HepG2 (cell line): ENCODE results near the gene WNT7B. TPM values are rescaled to one million over a fixed set of nuclear protein-coding genes. Genes with fewer than 3 reads are reported as not detected.

Source experiments
- CBX2 ChIP-seq, 2 experiments: fragments of 200-600 bp in 1 of 2; sonication (generic); formaldehyde crosslinking in 1 of 2; IDR thresholded peaks; 2 replicates each; pipeline versions ENCODE4 v1.7.0 to v1.8.1; 2018 to 2022; ENCODE audit warnings: low read depth in 2 of 2, low read length in 1 of 2, mild to moderate bottlenecking in 1 of 2, missing genetic modification reagents in 1 of 2
- HCFC1 ChIP-seq: fragments of 150-350 bp; IDR thresholded peaks from 2 replicates; pipeline ENCODE4 v1.6.1; 2014; ENCODE audit warnings: low read depth, low read length
- HMGXB3 ChIP-seq: sonication (generic); formaldehyde crosslinking; IDR thresholded peaks from 2 replicates; pipeline ENCODE4 v1.4.0; 2020; ENCODE audit warnings: missing genetic modification reagents, borderline replicate concordance
- HOXA3 ChIP-seq: sonication (generic); formaldehyde crosslinking; IDR thresholded peaks from 2 replicates; pipeline ENCODE4 v1.5.0; 2020; ENCODE audit warnings: missing genetic modification reagents
- IKZF1 ChIP-seq: fragments of 450-650 bp; IDR thresholded peaks from 2 replicates; pipeline ENCODE4 v1.7.1; 2016
- MAFF ChIP-seq: IDR thresholded peaks from 2 replicates; pipeline ENCODE4 v1.6.1; 2011; ENCODE audit warnings: low read depth, low read length, improper control_type of control experiment
- MIER3 ChIP-seq: IDR thresholded peaks from 2 replicates; pipeline ENCODE4 v1.6.1; 2016; ENCODE audit warnings: missing compliant biosample characterization, borderline replicate concordance
- PAX8 ChIP-seq: sonication (generic); formaldehyde crosslinking; IDR thresholded peaks from 2 replicates; pipeline ENCODE4 v1.8.0; 2022; ENCODE audit warnings: mild to moderate bottlenecking, missing genetic modification reagents, borderline replicate concordance
- SALL1 ChIP-seq: sonication (generic); formaldehyde crosslinking; IDR thresholded peaks from 2 replicates; pipeline ENCODE4 v1.8.0; 2022; ENCODE audit warnings: mild to moderate bottlenecking, missing genetic modification reagents
- SIX4 ChIP-seq: sonication (generic); formaldehyde crosslinking; IDR thresholded peaks from 2 replicates; pipeline ENCODE4 v1.4.0; 2020; ENCODE audit warnings: missing genetic modification reagents
- YEATS2 ChIP-seq: sonication (generic); formaldehyde crosslinking; IDR thresholded peaks from 2 replicates; pipeline ENCODE4 v1.4.0; 2020; ENCODE audit warnings: missing genetic modification reagents, borderline replicate concordance
- ZNF362 ChIP-seq: sonication (generic); formaldehyde crosslinking; IDR thresholded peaks from 2 replicates; pipeline ENCODE4 v1.4.0; 2020; ENCODE audit warnings: missing genetic modification reagents, mild to moderate bottlenecking, borderline replicate concordance
- ZNF430 ChIP-seq: sonication (generic); formaldehyde crosslinking; IDR thresholded peaks from 2 replicates; pipeline ENCODE4 v1.9.0; 2021; ENCODE audit warnings: mild to moderate bottlenecking, missing genetic modification reagents
- polyA plus RNA-seq, 8 experiments: library from polyadenylated mRNA; depleted of rRNA in 3 of 8; stranded (reverse) in 7 of 8; unstranded in 1 of 8; fragments of >200 nt; fragmentation: Illumina TruSeq in 4 of 8; extraction: Trizol in 4 of 8; gene quantifications; 2 replicates each; pipeline versions ENCODE4 v1.2.1 to v1.2.3, GENCODE V29; 2011 to 2016; ENCODE audit warnings: low read depth in 4 of 8, missing spikeins in 1 of 8, mixed read lengths in 1 of 8; ENCODE audit not compliant: insufficient read depth in 1 of 8
- total RNA-seq, 5 experiments: library from RNA; depleted of rRNA; stranded (reverse); fragments of >200 nt; fragmentation: Illumina TruSeq; extraction: Trizol; gene quantifications; 2 replicates each; pipeline ENCODE4 v1.2.3, GENCODE V29; 2016; ENCODE audit warnings: low read depth in 1 of 5
- TF ChIP-seq, protein P1 (sequence below): sonication (generic); formaldehyde crosslinking; IDR thresholded peaks from 2 replicates; pipeline ENCODE4 v1.4.0; 2020; ENCODE audit warnings: missing genetic modification reagents, borderline replicate concordance
- TF ChIP-seq, protein P2 (sequence below): IDR thresholded peaks from 2 replicates; pipeline ENCODE4 v1.6.1; 2018; ENCODE audit warnings: missing genetic modification reagents, mild to moderate bottlenecking, missing compliant biosample characterization
- TF ChIP-seq, protein P3 (sequence below): sonication (generic); formaldehyde crosslinking; IDR thresholded peaks from 2 replicates; pipeline ENCODE4 v1.8.0; 2022; ENCODE audit warnings: missing genetic modification reagents, mild to moderate bottlenecking, borderline replicate concordance

The WNT7B gene
- total and polyA plus RNA-seq, 2 of the 13 experiments (the other 11 are each of a cell fraction or from before 2014, with no cell fraction given): 0.09 TPM; not detected in 1

DNA sequence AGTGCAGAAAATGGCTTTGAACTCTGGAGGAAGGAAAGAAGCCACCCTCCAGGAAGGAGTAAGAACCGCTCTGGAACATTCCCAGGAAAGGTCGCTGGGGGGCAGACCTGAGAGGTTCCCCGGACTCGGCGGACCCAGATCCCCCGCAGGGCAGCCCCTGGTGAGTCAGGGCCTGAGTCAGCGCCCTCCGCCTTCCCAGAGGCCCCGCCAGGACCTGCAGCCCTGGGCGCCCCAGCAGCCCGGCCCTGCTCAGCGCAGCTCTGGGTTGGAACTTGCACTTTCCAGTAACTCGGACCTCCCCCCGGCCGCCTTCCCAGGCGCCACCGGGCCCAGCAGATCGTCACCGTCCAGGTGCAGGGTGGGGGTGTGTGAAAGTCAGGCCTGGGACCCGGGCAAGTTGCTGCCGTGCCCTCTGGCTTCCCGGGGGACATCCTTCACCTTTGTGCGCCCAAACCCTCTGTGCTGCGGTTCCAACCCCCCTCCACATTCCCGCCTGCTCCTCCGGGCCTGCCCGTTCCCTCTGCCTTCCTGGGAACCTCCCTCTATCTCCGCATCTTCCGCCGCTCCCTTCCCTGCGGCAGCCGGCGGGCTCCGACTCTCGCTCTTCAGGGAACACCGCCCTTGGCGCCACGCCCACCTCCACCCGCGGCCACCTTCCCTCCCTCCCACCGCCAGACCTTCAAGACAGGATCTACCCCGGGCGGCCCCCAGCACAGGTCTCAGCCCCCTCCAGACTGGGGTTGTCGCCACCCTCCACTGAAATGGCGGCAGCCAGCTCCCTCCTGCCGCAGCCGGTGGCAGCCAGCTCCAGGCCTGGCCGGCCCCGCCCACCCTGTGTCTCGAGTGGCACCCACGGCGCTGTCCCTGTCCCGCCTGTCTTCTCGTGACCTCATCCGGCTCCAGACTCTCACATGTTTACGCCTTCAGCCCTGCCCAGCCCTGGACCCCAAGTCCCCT, 36.8 kb upstream of the WNT7B start (continued):
- TF ChIP-seq MIER3: peak; percentile 79; the same call in 1 of the 2 replicates
- no peak for TF ChIP-seq ZNF362 (CRISPR knock-in tag)
- no peak for TF ChIP-seq HMGXB3
- TF ChIP-seq MAFF: peak; percentile 16; the same call in 1 of the 2 replicates
- TF ChIP-seq HCFC1: no peak
- peak; percentile 52; the same call in 1 of the 2 replicates for TF ChIP-seq ZNF430 (CRISPR knock-in tag)
- TF ChIP-seq HOXA3 (CRISPR knock-in tag): peak; percentile 54; the same call in 1 of the 2 replicates
- no peak for TF ChIP-seq CBX2 (IDR thresholded peaks at IDR 0.05; ENCODE audit: low read depth, low read length)
- TF ChIP-seq CBX2 (CRISPR knock-in tag; IDR thresholded peaks at IDR 0.05; ENCODE audit: low read depth): peak; percentile 62; the same call in 1 of the 2 replicates
- TF ChIP-seq, protein P1, sequence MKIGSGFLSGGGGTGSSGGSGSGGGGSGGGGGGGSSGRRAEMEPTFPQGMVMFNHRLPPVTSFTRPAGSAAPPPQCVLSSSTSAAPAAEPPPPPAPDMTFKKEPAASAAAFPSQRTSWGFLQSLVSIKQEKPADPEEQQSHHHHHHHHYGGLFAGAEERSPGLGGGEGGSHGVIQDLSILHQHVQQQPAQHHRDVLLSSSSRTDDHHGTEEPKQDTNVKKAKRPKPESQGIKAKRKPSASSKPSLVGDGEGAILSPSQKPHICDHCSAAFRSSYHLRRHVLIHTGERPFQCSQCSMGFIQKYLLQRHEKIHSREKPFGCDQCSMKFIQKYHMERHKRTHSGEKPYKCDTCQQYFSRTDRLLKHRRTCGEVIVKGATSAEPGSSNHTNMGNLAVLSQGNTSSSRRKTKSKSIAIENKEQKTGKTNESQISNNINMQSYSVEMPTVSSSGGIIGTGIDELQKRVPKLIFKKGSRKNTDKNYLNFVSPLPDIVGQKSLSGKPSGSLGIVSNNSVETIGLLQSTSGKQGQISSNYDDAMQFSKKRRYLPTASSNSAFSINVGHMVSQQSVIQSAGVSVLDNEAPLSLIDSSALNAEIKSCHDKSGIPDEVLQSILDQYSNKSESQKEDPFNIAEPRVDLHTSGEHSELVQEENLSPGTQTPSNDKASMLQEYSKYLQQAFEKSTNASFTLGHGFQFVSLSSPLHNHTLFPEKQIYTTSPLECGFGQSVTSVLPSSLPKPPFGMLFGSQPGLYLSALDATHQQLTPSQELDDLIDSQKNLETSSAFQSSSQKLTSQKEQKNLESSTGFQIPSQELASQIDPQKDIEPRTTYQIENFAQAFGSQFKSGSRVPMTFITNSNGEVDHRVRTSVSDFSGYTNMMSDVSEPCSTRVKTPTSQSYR (CRISPR knock-in tag): peak; percentile 67; the same call in 1 of the 2 replicates
- TF ChIP-seq, protein P2, sequence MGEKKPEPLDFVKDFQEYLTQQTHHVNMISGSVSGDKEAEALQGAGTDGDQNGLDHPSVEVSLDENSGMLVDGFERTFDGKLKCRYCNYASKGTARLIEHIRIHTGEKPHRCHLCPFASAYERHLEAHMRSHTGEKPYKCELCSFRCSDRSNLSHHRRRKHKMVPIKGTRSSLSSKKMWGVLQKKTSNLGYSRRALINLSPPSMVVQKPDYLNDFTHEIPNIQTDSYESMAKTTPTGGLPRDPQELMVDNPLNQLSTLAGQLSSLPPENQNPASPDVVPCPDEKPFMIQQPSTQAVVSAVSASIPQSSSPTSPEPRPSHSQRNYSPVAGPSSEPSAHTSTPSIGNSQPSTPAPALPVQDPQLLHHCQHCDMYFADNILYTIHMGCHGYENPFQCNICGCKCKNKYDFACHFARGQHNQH (CRISPR knock-in tag): peak; percentile 81
- no peak for TF ChIP-seq IKZF1
- no peak; the same call in none of the 2 replicates for TF ChIP-seq SALL1
- TF ChIP-seq, protein P3, sequence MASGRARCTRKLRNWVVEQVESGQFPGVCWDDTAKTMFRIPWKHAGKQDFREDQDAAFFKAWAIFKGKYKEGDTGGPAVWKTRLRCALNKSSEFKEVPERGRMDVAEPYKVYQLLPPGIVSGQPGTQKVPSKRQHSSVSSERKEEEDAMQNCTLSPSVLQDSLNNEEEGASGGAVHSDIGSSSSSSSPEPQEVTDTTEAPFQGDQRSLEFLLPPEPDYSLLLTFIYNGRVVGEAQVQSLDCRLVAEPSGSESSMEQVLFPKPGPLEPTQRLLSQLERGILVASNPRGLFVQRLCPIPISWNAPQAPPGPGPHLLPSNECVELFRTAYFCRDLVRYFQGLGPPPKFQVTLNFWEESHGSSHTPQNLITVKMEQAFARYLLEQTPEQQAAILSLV (CRISPR knock-in tag): 0 out of 2 replicates have a peak, but pooled peaks have one; percentile 54
- no peak for TF ChIP-seq PAX8 (CRISPR knock-in tag)
- TF ChIP-seq YEATS2 (CRISPR knock-in tag): peak; percentile 67; the same call in 1 of the 2 replicates
- TF ChIP-seq SIX4 (CRISPR knock-in tag): no peak
